ENCODE measurements around the gene ZNF273. TPM values are rescaled to one million over a fixed set of nuclear protein-coding genes. Genes with fewer than 3 reads are reported as not detected.

The ZNF273 gene
- total RNA-seq, 1 donor: 5.1 TPM

- peak; percentile 72 for DNase-seq (ENCODE audit: insufficient read length, low spot score, missing footprints)
These were observed 17.4 kb upstream of the ZNF273 start for GRCh38 chr7:64885520-64886240.

GRCh38 chr7:64886956-64887545 is 16.0 kb upstream of the ZNF273 start:
- H4K20me1 ChIP-seq (ENCODE audit: insufficient read depth, low read length): no peaks in the 10 kb centered on the region
- H3K4me1 ChIP-seq (ENCODE audit: insufficient read depth, low read length): peaks cover 10% of the 10 kb centered on the region
- H3K79me2 ChIP-seq (ENCODE audit: insufficient read depth, low read length): no peaks in the 10 kb centered on the region
- H3K27me3 ChIP-seq (ENCODE audit: insufficient read depth, low read length): peaks cover 10% of the 10 kb centered on the region
- H3K4me2 ChIP-seq (ENCODE audit: insufficient read depth, low read length): no peak overlapping the region
- H3K9me3 ChIP-seq (ENCODE audit: low read depth, low read length): no peaks in the 10 kb centered on the region
- no peak overlapping the region for H3K27ac ChIP-seq (ENCODE audit: low read depth, low read length)
- H2AFZ ChIP-seq (ENCODE audit: low read length): no peak overlapping the region
- DNase-seq (ENCODE audit: insufficient read length, low spot score, missing footprints): peak; percentile 76
- no peak overlapping the region for H3K4me3 ChIP-seq (ENCODE audit: insufficient read depth, low read length)
- H3K36me3 ChIP-seq (ENCODE audit: insufficient read depth, low read length): no peaks in the 10 kb centered on the region
- TF ChIP-seq CTCF (IDR thresholded peaks at IDR 0.05; ENCODE audit: extremely low read depth, low read depth, low read length): no peak

More at GRCh38 chr7:64885520-64886240, 17.4 kb upstream of the ZNF273 start:
- Histone ChIP-seq H3K4me2 (ENCODE audit: insufficient read depth, low read length) (no peak overlapping the region), H3K9me3 (ENCODE audit: low read depth, low read length) (no peaks in the 10 kb centered on the region), H3K36me3 (ENCODE audit: insufficient read depth, low read length) (no peaks in the 10 kb centered on the region), H4K20me1 (ENCODE audit: insufficient read depth, low read length) (no peaks in the 10 kb centered on the region), H3K27ac (ENCODE audit: low read depth, low read length) (no peak overlapping the region), H3K4me3 (ENCODE audit: insufficient read depth, low read length) (no peak overlapping the region), H3K4me1 (ENCODE audit: insufficient read depth, low read length) (peaks cover 2% of the 10 kb centered on the region), H3K79me2 (ENCODE audit: insufficient read depth, low read length) (no peaks in the 10 kb centered on the region), H2AFZ (ENCODE audit: low read length) (no peak overlapping the region), H3K27me3 (ENCODE audit: insufficient read depth, low read length) (peaks cover 10% of the 10 kb centered on the region)
- TF ChIP-seq CTCF (IDR thresholded peaks at IDR 0.05; ENCODE audit: extremely low read depth, low read depth, low read length): no peak

- Histone ChIP-seq H3K4me1 (ENCODE audit: insufficient read depth, low read length) (peaks cover 10% of the 10 kb centered on the region), H3K36me3 (ENCODE audit: insufficient read depth, low read length) (no peaks in the 10 kb centered on the region), H3K79me2 (ENCODE audit: insufficient read depth, low read length) (no peaks in the 10 kb centered on the region), H3K4me3 (ENCODE audit: insufficient read depth, low read length) (no peak overlapping the region), H3K9me3 (ENCODE audit: low read depth, low read length) (no peaks in the 10 kb centered on the region), H3K27me3 (ENCODE audit: insufficient read depth, low read length) (peaks cover 10% of the 10 kb centered on the region), H3K4me2 (ENCODE audit: insufficient read depth, low read length) (peak overlapping the region; percentile 53), H3K27ac (ENCODE audit: low read depth, low read length) (no peak overlapping the region), H4K20me1 (ENCODE audit: insufficient read depth, low read length) (no peaks in the 10 kb centered on the region), H2AFZ (ENCODE audit: low read length) (no peak overlapping the region)
- TF ChIP-seq CTCF (IDR thresholded peaks at IDR 0.05; ENCODE audit: extremely low read depth, low read depth, low read length): no peak
- no peak for DNase-seq (ENCODE audit: insufficient read length, low spot score, missing footprints)
These were observed 15.1 kb upstream of the ZNF273 start for GRCh38 chr7:64887756-64888508.

GRCh38 chr7:64888561-64888900 is 14.5 kb upstream of the ZNF273 start:
- no peak overlapping the region for H3K27ac ChIP-seq (ENCODE audit: low read depth, low read length)
- peaks cover 6% of the 10 kb centered on the region for H3K27me3 ChIP-seq (ENCODE audit: insufficient read depth, low read length)
- no peaks in the 10 kb centered on the region for H3K9me3 ChIP-seq (ENCODE audit: low read depth, low read length)
- no peaks in the 10 kb centered on the region for H3K36me3 ChIP-seq (ENCODE audit: insufficient read depth, low read length)
- TF ChIP-seq CTCF (IDR thresholded peaks at IDR 0.05; ENCODE audit: extremely low read depth, low read depth, low read length): no peak
- H3K4me1 ChIP-seq (ENCODE audit: insufficient read depth, low read length): peaks cover 10% of the 10 kb centered on the region
- no peaks in the 10 kb centered on the region for H3K79me2 ChIP-seq (ENCODE audit: insufficient read depth, low read length)
- H2AFZ ChIP-seq (ENCODE audit: low read length): no peak overlapping the region
- DNase-seq (ENCODE audit: insufficient read length, low spot score, missing footprints): no peak
- H4K20me1 ChIP-seq (ENCODE audit: insufficient read depth, low read length): no peaks in the 10 kb centered on the region
- H3K4me3 ChIP-seq (ENCODE audit: insufficient read depth, low read length): peak overlapping the region; percentile 35
- peak overlapping the region; percentile 53 for H3K4me2 ChIP-seq (ENCODE audit: insufficient read depth, low read length)
